ENCODE measurements around the gene OGN.

OGN gene

GRCh38 chr9:92342825-92343488 is 61.4 kb downstream of the OGN start:
- DNase-seq = no peak

DNA sequence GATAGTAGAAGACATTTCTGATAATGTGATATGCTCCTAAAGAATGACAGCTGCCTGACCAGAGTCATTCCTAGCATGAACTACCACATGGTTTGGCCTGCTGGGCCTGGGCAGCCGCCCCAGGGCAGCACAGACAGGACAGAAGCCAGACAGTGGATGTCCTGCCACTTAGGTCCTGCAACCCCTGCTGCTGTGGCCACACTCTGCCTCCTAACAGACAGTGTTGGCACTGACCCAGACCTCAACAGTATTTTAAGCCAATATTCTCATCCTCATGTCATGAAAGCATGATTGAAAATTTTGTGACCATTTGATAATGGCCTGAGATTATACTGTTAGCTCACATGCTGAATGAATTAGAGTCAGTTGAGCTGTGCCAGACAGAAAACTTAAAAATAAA is 62.8 kb downstream of the OGN start:
- no peak for DNase-seq

GRCh38 chr9:92333282-92333634 is 71.1 kb downstream of the OGN start:
- DNase-seq = no peak
